Thoracic aorta (tissue), 2 donors: Measurements from ENCODE around the gene PIM2. TPM values are rescaled to one million over a fixed set of nuclear protein-coding genes. Genes with fewer than 3 reads are reported as not detected.

Experiments used
- ATAC-seq: fragments of 150-250 bp; one replicate; pipeline ENCODE4 v1.8.0; 2017; ENCODE audit warnings: low read depth; ENCODE audit not compliant: insufficient number of reproducible peaks, low FRiP score
- DNase-seq: peaks from one replicate; pipeline ENCODE4 v3.0.0-alpha.2; 2020; ENCODE audit warnings: low spot score
- H3K27ac ChIP-seq, 2 donors: fragments of 200-600 bp; sonication (generic); 1 replicate in 1 of 2; 2 replicates in 1 of 2; pipeline ENCODE4 v1.5.1; 2016; ENCODE audit warnings: mild to moderate bottlenecking in 2 of 2, moderate library complexity in 2 of 2
- H3K27me3 ChIP-seq: fragments of 200-600 bp; sonication (generic); replicated peaks from 2 replicates; pipeline ENCODE4 v1.6.0; 2016; ENCODE audit warnings: mild to moderate bottlenecking; ENCODE audit not compliant: insufficient read depth
- H3K36me3 ChIP-seq: fragments of 200-600 bp; sonication (generic); one replicate; pipeline ENCODE4 v1.5.1; 2016
- H3K4me1 ChIP-seq, 2 donors: fragments of 200-600 bp; sonication (generic); 1 replicate in 1 of 2; 2 replicates in 1 of 2; pipeline versions ENCODE4 v1.5.1 to v1.6.0; 2016; ENCODE audit warnings: low read depth in 2 of 2, mild to moderate bottlenecking in 1 of 2; ENCODE audit not compliant: control insufficient read depth in 1 of 2
- H3K4me3 ChIP-seq: fragments of 200-600 bp; sonication (generic); 2 replicates; pipeline ENCODE4 v1.5.1; 2016; ENCODE audit warnings: mild to moderate bottlenecking
- H3K9me3 ChIP-seq: fragments of 200-600 bp; sonication (generic); 2 replicates; pipeline ENCODE4 v1.5.1; 2016
- CTCF ChIP-seq: fragments of 200-600 bp; sonication (generic); IDR thresholded peaks from one replicate; pipeline ENCODE4 v1.5.1; 2019; ENCODE audit warnings: antibody characterized with exemption
- total RNA-seq, 2 donors: library from RNA; depleted of rRNA; stranded (reverse); fragments of >200 nt; gene quantifications; one replicate each; pipeline versions ENCODE4 v1.1.0 to v1.2.3, GENCODE V29; 2016

Gene PIM2
- total RNA-seq, 2 donors from 2014 or later: 14.8 to 21.9 TPM

- Histone ChIP-seq H3K36me3 (no peaks in the 10 kb centered on the region), H3K4me3 (peak overlapping the region; percentile 84), H3K27me3 (no peaks in the 10 kb centered on the region), H3K4me1 (no peaks in the 10 kb centered on the region), H3K27ac (peak overlapping the region in 1 of 2 donors; percentile 77), H3K9me3 (no peaks in the 10 kb centered on the region)
- TF ChIP-seq CTCF: no peak
- DNase-seq: no peak
- no peak for ATAC-seq
Observed at GRCh38 chrX:48910926-48911411, 7.9 kb downstream of the PIM2 start.

GRCh38 chrX:48909703-48910294, 9.0 kb downstream of the PIM2 start:
- Histone ChIP-seq H3K27me3 (no peaks in the 10 kb centered on the region), H3K9me3 (no peaks in the 10 kb centered on the region), H3K27ac (no peak overlapping the region), H3K4me3 (no peak overlapping the region), H3K4me1 (no peaks in the 10 kb centered on the region), H3K36me3 (no peaks in the 10 kb centered on the region)
- no peak for ATAC-seq
- no peak for TF ChIP-seq CTCF
- DNase-seq: no peak

- DNase-seq (no peak), ATAC-seq (no peak)
- TF ChIP-seq CTCF: no peak
- no peaks in the 10 kb centered on the region for H3K27me3 ChIP-seq
- H3K36me3 ChIP-seq: no peaks in the 10 kb centered on the region
- no peaks in the 10 kb centered on the region for H3K4me1 ChIP-seq
- no peak overlapping the region for H3K4me3 ChIP-seq
- H3K27ac ChIP-seq: no peak overlapping the region
- no peaks in the 10 kb centered on the region for H3K9me3 ChIP-seq
Observed at GRCh38 chrX:48908600-48908999, 10.2 kb downstream of the PIM2 start.

GRCh38 chrX:48905090-48905790, 13.6 kb downstream of the PIM2 start:
- Histone ChIP-seq H3K27me3 (no peaks in the 10 kb centered on the region), H3K4me3 (no peak overlapping the region), H3K9me3 (no peaks in the 10 kb centered on the region), H3K27ac (no peak overlapping the region), H3K36me3 (peaks cover 4% of the 10 kb centered on the region), H3K4me1 (no peaks in the 10 kb centered on the region)
- ATAC-seq: no peak
- TF ChIP-seq CTCF: no peak
- no peak for DNase-seq

GRCh38 chrX:48904626-48905025, 14.2 kb downstream of the PIM2 start:
- no peaks in the 10 kb centered on the region for H3K4me1 ChIP-seq
- H3K4me3 ChIP-seq: no peak overlapping the region
- ATAC-seq (no peak), DNase-seq (no peak)
- TF ChIP-seq CTCF: no peak
- H3K36me3 ChIP-seq: peaks cover 4% of the 10 kb centered on the region
- no peaks in the 10 kb centered on the region for H3K27me3 ChIP-seq
- H3K9me3 ChIP-seq: no peaks in the 10 kb centered on the region
- no peak overlapping the region for H3K27ac ChIP-seq
